ENCODE measurements around the gene COL4A2.

GRCh38 chr13:110329258-110329657 is 22.2 kb downstream of the COL4A2 start:
- TF ChIP-seq CTCF (IDR thresholded peaks at IDR 0.05; ENCODE audit: low read length) (no peak), EZH2phosphoT487 (IDR thresholded peaks at IDR 0.05; ENCODE audit: low read length) (no peak)

Measured in MM.1S (cell line).